CD4-positive, alpha-beta T cell (primary cell): ENCODE data around the gene B4GALNT1. TPM values are rescaled to one million over a fixed set of nuclear protein-coding genes. Genes with fewer than 3 reads are reported as not detected.

Source experiments
- ATAC-seq: fragments of 200-7000 bp; cut with Tn5 transposase; one replicate; pipeline ENCODE4 v1.10.0; 2022; ENCODE audit warnings: mild to moderate bottlenecking; ENCODE audit not compliant: poor library complexity
- CTCF ChIA-PET: fragments of 350-600 bp; sonication (Branson Sonifier 250); formaldehyde crosslinking; loops from one replicate; lab custom pipeline; 2021; ENCODE audit warnings: antibody characterized with exemption, inconsistent platforms; lab: Charles Lee
- POLR2A ChIA-PET: fragments of 350-600 bp; sonication (Branson Sonifier 250); formaldehyde crosslinking; loops from one replicate; lab custom pipeline; 2021; ENCODE audit warnings: antibody characterized with exemption, inconsistent platforms; lab: Charles Lee
- DNase-seq, 14 experiments: peaks; one replicate each; pipeline ENCODE4 v3.0.0-alpha.2; 2013 to 2020; ENCODE audit warnings: mixed read lengths in 2 of 14
- H3K27ac ChIP-seq, 2 donors: one replicate each; pipeline versions ENCODE4 v1.5.1 to v1.7.0; 2013; ENCODE audit warnings: low read length in 2 of 2, low read depth in 1 of 2, mild to moderate bottlenecking in 1 of 2
- H3K27me3 ChIP-seq, 2 experiments: 1 replicate in 1 of 2; 2 replicates in 1 of 2; pipeline versions ENCODE4 v1.6.1 to v1.7.0; 2013; ENCODE audit warnings: low read length in 2 of 2, control low read depth in 1 of 2, mild to moderate bottlenecking in 1 of 2, moderate library complexity in 1 of 2; ENCODE audit not compliant: insufficient read depth in 2 of 2, control insufficient read depth in 1 of 2
- H3K36me3 ChIP-seq: one replicate; pipeline ENCODE4 v1.6.1; 2013; ENCODE audit warnings: low read length, control low read depth; ENCODE audit not compliant: insufficient read depth
- H3K4me1 ChIP-seq: one replicate; pipeline ENCODE4 v1.6.1; 2013; ENCODE audit warnings: low read length, control low read depth; ENCODE audit not compliant: insufficient read depth
- H3K4me3 ChIP-seq: one replicate; pipeline ENCODE4 v1.5.1; 2013; ENCODE audit warnings: mild to moderate bottlenecking, low read length, moderate library complexity
- H3K9me3 ChIP-seq, 2 experiments: 1 replicate in 1 of 2; 2 replicates in 1 of 2; pipeline versions ENCODE4 v1.6.1 to v1.7.0; 2013; ENCODE audit warnings: low read length in 2 of 2, mild to moderate bottlenecking in 2 of 2, control low read depth in 1 of 2, moderate library complexity in 1 of 2; ENCODE audit not compliant: control insufficient read depth in 1 of 2, insufficient read depth in 1 of 2
- H3K27ac Mint-ChIP-seq: one replicate; pipeline ENCODE4 v1.8.0; 2020; ENCODE audit warnings: mixed read lengths
- H3K27me3 Mint-ChIP-seq: one replicate; pipeline ENCODE4 v1.8.0; 2021; ENCODE audit warnings: mixed read lengths
- H3K36me3 Mint-ChIP-seq: one replicate; pipeline ENCODE4 v1.8.0; 2021; ENCODE audit warnings: low read depth, mixed read lengths
- H3K4me1 Mint-ChIP-seq: one replicate; pipeline ENCODE4 v1.8.0; 2021; ENCODE audit warnings: low read depth, mixed read lengths
- H3K4me3 Mint-ChIP-seq: one replicate; pipeline ENCODE4 v1.8.0; 2020; ENCODE audit warnings: mild to moderate bottlenecking, mixed read lengths
- H3K9me3 Mint-ChIP-seq: one replicate; pipeline ENCODE4 v1.8.0; 2020; ENCODE audit warnings: mixed read lengths
- CTCF ChIP-seq: fragments of 200-600 bp; IDR thresholded peaks from one replicate; pipeline ENCODE4 v1.8.0; 2022; ENCODE audit warnings: antibody characterized with exemption, mild to moderate bottlenecking
- intact Hi-C, 2 experiments: fragments of 100-400 bp; cut with DNase I in 1 of 2; cut with micrococcal nuclease in 1 of 2; formaldehyde crosslinking; loops; one replicate each; pipeline versions ENCODE4 v1.15.1 to v1.9.0; 2023 to 2025; cut with DNase I, micrococcal nuclease
- total RNA-seq, 174 experiments: library from RNA in 2 of 174; stranded (reverse) in 2 of 174; gene quantifications; one replicate each; pipeline ENCODE4 v1.2.3 and lab custom pipeline; 2021 to 2026

The B4GALNT1 gene
- total RNA-seq, 2 experiments from 2014 or later = not detected

- CTCF ChIA-PET = interaction anchor here (1.3 to 3.2 kb wide), 12 partner anchors 10 to 123 kb away, joined by 3 to 36 read pairs (median 12); partner anchors contain the start of genes B4GALNT1, DTX3 and GLI1
- Histone ChIP-seq H3K9me3 (no peaks in the 10 kb centered on the region), H3K4me3 (no peak overlapping the region), H3K27me3 (peaks cover 0 to 10% of the 10 kb centered on the region in 2 experiments), H3K4me1 (peaks cover 8% of the 10 kb centered on the region), H3K27ac (no peak overlapping the region), H3K36me3 (no peaks in the 10 kb centered on the region)
- H3K4me3 Mint-ChIP-seq = no peak overlapping the region
- ATAC-seq = no peak
- H3K9me3 Mint-ChIP-seq = no peaks in the 10 kb centered on the region
- POLR2A ChIA-PET = interaction anchor here (0.7 kb wide), 1 partner anchor 23 kb away, joined by 4 read pairs; no protein-coding TSS in a partner anchor
- intact Hi-C loops = loop anchor here (2.0 to 5.0 kb wide), 4 partner anchors 50 to 325 kb away; partner anchors contain the start of gene B4GALNT1 (in 1 of the 2)
- DNase-seq = no peak
- peaks cover 15% of the 10 kb centered on the region for H3K27me3 Mint-ChIP-seq
- no peaks in the 10 kb centered on the region for H3K36me3 Mint-ChIP-seq
- no peak for TF ChIP-seq CTCF
- no peak overlapping the region for H3K27ac Mint-ChIP-seq
- H3K4me1 Mint-ChIP-seq = no peaks in the 10 kb centered on the region
Observed at GRCh38 chr12:57582440-57582839, 50.6 kb downstream of the B4GALNT1 start.

DNA sequence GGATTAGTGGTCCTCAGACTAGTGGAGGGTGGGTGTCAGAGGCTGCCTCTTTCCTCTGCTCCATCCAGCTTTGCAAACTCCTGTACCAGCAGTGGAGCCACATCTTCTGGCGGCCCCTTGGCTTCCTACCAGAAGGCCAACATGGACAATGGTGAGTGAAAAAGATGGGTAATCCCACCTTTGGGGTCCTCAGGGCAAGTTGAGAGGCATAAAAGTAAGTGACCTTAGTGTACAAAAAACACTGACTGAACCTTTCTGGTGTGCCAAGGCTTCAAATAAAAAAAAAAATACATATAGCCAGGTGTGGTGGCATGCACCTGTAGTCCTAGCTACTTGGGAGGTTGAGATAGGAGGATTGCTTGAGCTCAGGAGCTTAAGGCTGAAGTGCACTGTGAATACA lies 51.2 kb downstream of the B4GALNT1 start:
- no peak overlapping the region for H3K4me3 Mint-ChIP-seq
- POLR2A ChIA-PET = no interaction called here
- no peak overlapping the region for H3K27ac ChIP-seq
- no peaks in the 10 kb centered on the region for H3K9me3 Mint-ChIP-seq
- DNase-seq (no peak), ATAC-seq (no peak)
- H3K27me3 ChIP-seq = peaks cover 0 to 6% of the 10 kb centered on the region in 2 experiments
- no peak overlapping the region for H3K27ac Mint-ChIP-seq
- TF ChIP-seq CTCF = no peak
- intact Hi-C loops = loop anchor here (2.0 to 5.0 kb wide), 4 partner anchors 51 to 325 kb away; partner anchors contain the start of gene B4GALNT1 (in 1 of the 2)
- no peaks in the 10 kb centered on the region for H3K9me3 ChIP-seq
- no peaks in the 10 kb centered on the region for H3K36me3 ChIP-seq
- no peaks in the 10 kb centered on the region for H3K4me1 Mint-ChIP-seq
- CTCF ChIA-PET = interaction anchor here (2.2 to 3.2 kb wide), 2 partner anchors 38 to 52 kb away, joined by 34 to 36 read pairs; partner anchors contain the start of gene B4GALNT1
- H3K4me1 ChIP-seq = peaks cover 8% of the 10 kb centered on the region
- no peaks in the 10 kb centered on the region for H3K36me3 Mint-ChIP-seq
- no peak overlapping the region for H3K4me3 ChIP-seq
- H3K27me3 Mint-ChIP-seq = peaks cover 15% of the 10 kb centered on the region

DNA sequence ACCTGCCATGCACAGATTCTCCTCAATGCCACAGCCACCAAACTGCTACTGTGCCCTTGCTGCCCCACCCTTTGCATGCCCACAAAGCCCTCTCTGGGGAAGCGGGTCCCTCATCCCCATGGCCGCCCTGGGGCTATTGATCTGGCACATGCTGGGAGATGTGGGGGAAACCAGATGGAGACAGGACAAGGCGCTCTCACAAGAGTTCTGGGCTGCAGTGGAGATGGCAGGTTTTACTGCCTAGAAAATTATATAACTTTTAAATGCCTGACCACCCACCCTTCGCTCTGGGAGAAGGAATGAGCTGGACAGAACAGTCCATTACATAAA lies 52.6 kb downstream of the B4GALNT1 start:
- Mint-ChIP-seq H3K9me3 (no peaks in the 10 kb centered on the region), H3K4me3 (no peak overlapping the region), H3K27ac (no peak overlapping the region), H3K27me3 (peaks cover 14% of the 10 kb centered on the region), H3K4me1 (no peaks in the 10 kb centered on the region), H3K36me3 (no peaks in the 10 kb centered on the region)
- intact Hi-C loops = loop anchor here in 1 of 2 experiments (5.0 kb wide), 1 partner anchor 327 kb away; no protein-coding TSS in a partner anchor
- DNase-seq (no peak), ATAC-seq (no peak)
- Histone ChIP-seq H3K36me3 (no peaks in the 10 kb centered on the region), H3K9me3 (no peaks in the 10 kb centered on the region), H3K27ac (no peak overlapping the region), H3K4me1 (peaks cover 8% of the 10 kb centered on the region), H3K27me3 (no peaks in the 10 kb centered on the region), H3K4me3 (no peak overlapping the region)
- ChIA-PET POLR2A (no interaction called here), CTCF (interaction anchor here (0.9 kb wide), 1 partner anchor 9 kb away, joined by 3 read pairs; no protein-coding TSS in a partner anchor)
- no peak for TF ChIP-seq CTCF
